K562 (cell line): ENCODE results near the gene GVQW3. TPM values are rescaled to one million over a fixed set of nuclear protein-coding genes. Genes with fewer than 3 reads are reported as not detected.

Experiments
- ARID4B ChIP-seq: sonication (generic); formaldehyde crosslinking; IDR thresholded peaks from 2 replicates; pipeline ENCODE4 v1.8.0; 2022; ENCODE audit warnings: mild to moderate bottlenecking, missing genetic modification reagents
- CREM ChIP-seq: IDR thresholded peaks from 2 replicates; pipeline ENCODE4 v1.6.1; 2014; ENCODE audit warnings: antibody characterized with exemption, low read depth
- CSDE1 ChIP-seq, 2 experiments: fragments of 450-650 bp; IDR thresholded peaks; 2 replicates each; pipeline ENCODE4 v1.6.1; 2016; ENCODE audit warnings: mild to moderate bottlenecking in 1 of 2
- EP300 ChIP-seq: IDR thresholded peaks from 2 replicates; pipeline ENCODE4 v1.6.1; 2012; ENCODE audit warnings: low read length, improper control_type of control experiment
- FOXA1 ChIP-seq: fragments of 450-650 bp; IDR thresholded peaks from 2 replicates; pipeline ENCODE4 v1.6.1; 2016; ENCODE audit warnings: mild to moderate bottlenecking, borderline replicate concordance
- HDAC6 ChIP-seq: IDR thresholded peaks from 2 replicates; pipeline ENCODE4 v1.6.1; 2012; ENCODE audit warnings: low read depth, mild to moderate bottlenecking, control low read depth, inconsistent platforms, low read length, moderate library complexity
- HNRNPUL1 ChIP-seq: fragments of 200-400 bp; formaldehyde crosslinking; IDR thresholded peaks from 2 replicates; pipeline ENCODE4 v1.6.1; 2017; ENCODE audit warnings: low read length
- HOXB6 ChIP-seq: fragments of 250-450 bp; sonication (Bioruptor Pico); IDR thresholded peaks from 2 replicates; pipeline ENCODE4 v1.5.1; 2022; ENCODE audit warnings: mild to moderate bottlenecking, borderline replicate concordance
- IFI16 ChIP-seq: fragments of 250-450 bp; sonication (Bioruptor Pico); IDR thresholded peaks from 2 replicates; pipeline ENCODE4 v2.1.2; 2022; ENCODE audit warnings: mild to moderate bottlenecking, inconsistent platforms
- JUNB ChIP-seq: fragments of 450-650 bp; formaldehyde crosslinking; conservative IDR thresholded peaks from 2 replicates; pipeline ENCODE4 v1.4.0; 2020; ENCODE audit warnings: mild to moderate bottlenecking
- KLF13 ChIP-seq: fragments of 450-650 bp; IDR thresholded peaks from 2 replicates; pipeline ENCODE4 v1.6.1; 2016; ENCODE audit warnings: missing genetic modification characterization, low read depth, mild to moderate bottlenecking, missing compliant biosample characterization, moderate library complexity, borderline replicate concordance
- NONO ChIP-seq, 2 experiments: fragments of 200-400 bp in 1 of 2; fragments of 450-650 bp in 1 of 2; formaldehyde crosslinking in 1 of 2; IDR thresholded peaks; 2 replicates each; pipeline ENCODE4 v1.6.1; 2017; ENCODE audit warnings: low read depth in 2 of 2, mild to moderate bottlenecking in 2 of 2, moderate library complexity in 2 of 2, low read length in 1 of 2
- RFX1 ChIP-seq: fragments of 450-650 bp; IDR thresholded peaks from 2 replicates; pipeline ENCODE4 v1.6.1; 2016; ENCODE audit warnings: mild to moderate bottlenecking, moderate library complexity
- ZBTB26 ChIP-seq: fragments of 450-650 bp; formaldehyde crosslinking; IDR thresholded peaks from 2 replicates; pipeline ENCODE4 v1.4.0; 2022; ENCODE audit warnings: missing genetic modification characterization
- ZFP36 ChIP-seq: fragments of 150-350 bp; IDR thresholded peaks from 2 replicates; pipeline ENCODE4 v1.6.1; 2018; ENCODE audit warnings: low read length, low read depth; ENCODE audit not compliant: partially characterized antibody
- ZMIZ1 ChIP-seq, 2 experiments: fragments of 150-350 bp in 1 of 2; IDR thresholded peaks; 2 replicates each; pipeline ENCODE4 v1.6.1; 2012 to 2016; ENCODE audit warnings: low read depth in 2 of 2, low read length in 2 of 2, mild to moderate bottlenecking in 1 of 2, moderate library complexity in 1 of 2
- ZNF431 ChIP-seq: sonication (generic); formaldehyde crosslinking; IDR thresholded peaks from 2 replicates; pipeline ENCODE4 v1.8.0; 2022; ENCODE audit warnings: mild to moderate bottlenecking, missing genetic modification reagents
- ZNF695 ChIP-seq: fragments of 450-650 bp; formaldehyde crosslinking; IDR thresholded peaks from 2 replicates; pipeline ENCODE4 v1.4.0; 2020; ENCODE audit warnings: mild to moderate bottlenecking, moderate library complexity
- ZNF75A ChIP-seq: fragments of 450-650 bp; formaldehyde crosslinking; IDR thresholded peaks from 2 replicates; pipeline ENCODE4 v1.4.0; 2020; ENCODE audit warnings: mild to moderate bottlenecking
- ZNF764 ChIP-seq: fragments of 250-450 bp; sonication (Bioruptor Pico); IDR thresholded peaks from 2 replicates; pipeline ENCODE4 v1.4.0; 2020; ENCODE audit warnings: low read depth, mild to moderate bottlenecking, moderate library complexity
- polyA plus RNA-seq, 8 experiments: library from polyadenylated mRNA; depleted of rRNA in 4 of 8; stranded (reverse) in 5 of 8; unstranded in 3 of 8; fragments of >200 nt; fragmentation: Nextera tagmentation in 2 of 8; fragmentation: Illumina TruSeq in 1 of 8; extraction: Ambion mirVana in 2 of 8; extraction: Trizol in 1 of 8; gene quantifications; 2 replicates each; pipeline versions ENCODE4 v1.2.1 to v1.2.3, GENCODE V29; 2011 to 2014; ENCODE audit warnings: inconsistent platforms in 1 of 8, missing spikeins in 1 of 8
- total RNA-seq, 7 experiments: library from RNA; depleted of rRNA in 6 of 7; stranded (reverse); fragments of >200 nt in 6 of 7; fragmentation: Illumina TruSeq in 2 of 7; extraction: Trizol in 2 of 7; gene quantifications; 2 replicates each; pipeline versions ENCODE4 v1.2.1 to v1.2.3, GENCODE V29; 2011 to 2021; ENCODE audit warnings: low replicate concordance in 1 of 7

Gene GVQW3
- total and polyA plus RNA-seq, 9 of the 15 experiments (the other 6 are each of a cell fraction or from before 2014, with no cell fraction given) = 0.66 to 5.7 (median 2.1) TPM

- TF ChIP-seq ZMIZ1 (IDR thresholded peaks at IDR 0.05; ENCODE audit: low read depth in 2 of 2, low read length in 2 of 2) (peak in 1 of 2 experiments; percentile 72; a peak in 2 of 4 replicates), KLF13 (no peak), NONO (IDR thresholded peaks at IDR 0.05; ENCODE audit: low read depth in 2 of 2, low read length in 1 of 2) (no peak; a peak in 1 of 4 replicates), JUNB (CRISPR knock-in tag) (no peak), ZNF695 (CRISPR knock-in tag) (no peak), FOXA1 (no peak), ARID4B (CRISPR knock-in tag) (peak; percentile 56; the same call in 1 of the 2 replicates), EP300 (peak; percentile 30; the same call in 1 of the 2 replicates), HDAC6 (no peak), CREM (peak; percentile 94), ZFP36 (no peak), RFX1 (peak; percentile 75), ZNF431 (peak; percentile 49; the same call in 1 of the 2 replicates), IFI16 (CRISPR knock-in tag) (no peak), CSDE1 (IDR thresholded peaks at IDR 0.05) (0 out of 4 replicates have a peak, but pooled peaks of 1 of the 2 experiments have one; percentile 33), HOXB6 (CRISPR knock-in tag) (no peak), ZBTB26 (CRISPR knock-in tag) (no peak), ZNF764 (CRISPR knock-in tag) (no peak), HNRNPUL1 (no peak), ZNF75A (CRISPR knock-in tag) (no peak)
These were observed 63.4 kb downstream of the GVQW3 start, which contains the start of gene EMSY (continued) for GRCh38 chr11:76444384-76445120.
